Lower leg skin (tissue), 3 donors: ENCODE measurements around the gene TRAM2.

Source experiments
- POLR2A ChIP-seq, 2 donors: fragments of 450-650 bp; IDR thresholded peaks; one replicate each; pipeline ENCODE4 v1.6.1; 2016 to 2017; ENCODE audit warnings: antibody characterized with exemption in 2 of 2, mild to moderate bottlenecking in 1 of 2, moderate library complexity in 1 of 2
- TF ChIP-seq, protein P1 (sequence below), 3 donors: fragments of 450-650 bp; IDR thresholded peaks; one replicate each; pipeline ENCODE4 v1.5.1; 2016; ENCODE audit warnings: antibody characterized with exemption in 3 of 3, mild to moderate bottlenecking in 3 of 3, moderate library complexity in 2 of 3

DNA sequence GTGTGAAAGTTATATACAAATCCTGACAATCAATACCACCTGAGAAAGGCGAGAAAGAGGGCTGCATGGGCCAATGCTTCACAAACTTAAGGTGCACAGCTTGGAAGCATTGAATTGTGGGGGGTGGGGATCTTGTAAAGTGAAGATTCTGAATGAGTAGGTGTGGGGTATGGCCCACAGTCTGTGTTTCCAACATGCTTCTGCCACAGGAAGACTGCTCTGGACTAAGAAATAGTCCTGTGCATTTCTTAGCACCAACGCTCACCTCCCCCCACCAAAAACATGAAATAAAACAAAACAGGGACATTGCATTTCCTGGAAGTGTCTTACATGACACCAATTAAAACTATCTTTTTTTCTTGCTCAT is 21.9 kb upstream of the TRAM2 start:
- TF ChIP-seq, protein P1, sequence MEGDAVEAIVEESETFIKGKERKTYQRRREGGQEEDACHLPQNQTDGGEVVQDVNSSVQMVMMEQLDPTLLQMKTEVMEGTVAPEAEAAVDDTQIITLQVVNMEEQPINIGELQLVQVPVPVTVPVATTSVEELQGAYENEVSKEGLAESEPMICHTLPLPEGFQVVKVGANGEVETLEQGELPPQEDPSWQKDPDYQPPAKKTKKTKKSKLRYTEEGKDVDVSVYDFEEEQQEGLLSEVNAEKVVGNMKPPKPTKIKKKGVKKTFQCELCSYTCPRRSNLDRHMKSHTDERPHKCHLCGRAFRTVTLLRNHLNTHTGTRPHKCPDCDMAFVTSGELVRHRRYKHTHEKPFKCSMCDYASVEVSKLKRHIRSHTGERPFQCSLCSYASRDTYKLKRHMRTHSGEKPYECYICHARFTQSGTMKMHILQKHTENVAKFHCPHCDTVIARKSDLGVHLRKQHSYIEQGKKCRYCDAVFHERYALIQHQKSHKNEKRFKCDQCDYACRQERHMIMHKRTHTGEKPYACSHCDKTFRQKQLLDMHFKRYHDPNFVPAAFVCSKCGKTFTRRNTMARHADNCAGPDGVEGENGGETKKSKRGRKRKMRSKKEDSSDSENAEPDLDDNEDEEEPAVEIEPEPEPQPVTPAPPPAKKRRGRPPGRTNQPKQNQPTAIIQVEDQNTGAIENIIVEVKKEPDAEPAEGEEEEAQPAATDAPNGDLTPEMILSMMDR (IDR thresholded peaks at IDR 0.05), result no peak
- TF ChIP-seq POLR2A (IDR thresholded peaks at IDR 0.05), result no peak
